Activated CD4-positive, alpha-beta T cell treated with anti-CD3 and anti-CD28 coated beads for 1 hour (primary cell): ENCODE results near the gene SAMMSON.

Experiments used
- DNase-seq: peaks from one replicate; pipeline ENCODE4 v3.0.0-alpha.2; 2020

SAMMSON gene

DNA sequence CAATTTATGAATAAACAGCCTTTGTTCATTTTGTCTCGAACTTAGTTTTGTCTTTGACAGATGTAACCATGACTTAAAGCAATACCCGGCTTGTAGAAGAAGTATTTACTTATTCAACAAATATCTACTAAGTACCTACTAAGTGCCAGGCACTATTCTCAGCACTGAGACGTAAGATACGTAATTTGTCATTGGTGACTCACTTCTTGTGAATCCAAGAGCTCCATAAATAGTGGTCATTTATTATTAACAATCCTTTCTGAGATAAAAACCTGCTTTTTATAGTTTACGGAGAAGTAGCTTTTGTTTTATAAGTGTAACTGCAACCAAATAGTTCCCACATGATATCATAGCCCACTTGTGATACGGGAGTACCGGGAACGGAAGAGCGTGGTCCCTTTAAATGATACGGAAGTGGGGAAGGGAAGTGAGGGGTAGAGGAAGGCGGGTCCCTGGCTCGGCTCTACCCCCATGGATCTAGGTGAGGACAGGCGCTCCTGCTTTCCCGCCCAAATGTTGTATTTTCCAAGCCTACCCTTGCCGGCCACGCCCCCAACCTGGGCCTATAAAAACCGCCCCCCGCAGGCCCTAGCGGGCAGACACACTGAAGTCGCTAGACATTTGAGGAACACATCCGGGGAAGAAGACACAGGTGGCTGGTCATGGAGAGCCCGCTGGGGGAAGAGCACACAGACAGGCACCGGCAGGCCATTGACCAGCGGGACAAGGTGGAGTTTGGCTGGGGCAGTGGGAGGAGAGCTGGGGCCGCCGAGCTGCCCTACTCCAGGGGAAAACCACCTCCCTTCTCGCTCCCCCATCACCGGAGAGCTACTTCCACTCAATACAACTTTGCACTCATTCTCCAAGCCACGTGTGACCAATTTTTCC, at the start of gene SAMMSON:
Gene SAMMSON, plus strand, starts transcription at position 594 of the 888 bp plus-strand sequence.
- no peak for DNase-seq

DNA sequence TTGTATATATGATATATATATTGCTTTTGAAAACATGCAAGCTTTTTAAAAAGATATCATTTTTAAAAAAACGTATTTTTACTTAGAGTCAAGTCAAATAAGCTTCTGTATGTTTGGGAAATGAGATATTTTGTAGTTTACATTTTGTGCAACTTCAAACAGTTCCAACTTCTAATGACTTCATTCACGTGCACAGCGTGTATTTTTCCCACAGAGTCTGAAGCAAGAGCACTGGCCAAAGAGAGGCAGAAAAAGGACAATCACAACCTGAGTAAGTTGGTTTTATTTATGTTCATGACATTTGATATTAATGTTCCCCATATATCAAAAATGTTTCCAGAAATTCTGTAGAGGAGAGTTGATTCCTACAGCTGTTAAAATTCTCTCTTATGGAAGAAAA, 47.9 kb upstream of the SAMMSON start:
- no peak for DNase-seq

DNA sequence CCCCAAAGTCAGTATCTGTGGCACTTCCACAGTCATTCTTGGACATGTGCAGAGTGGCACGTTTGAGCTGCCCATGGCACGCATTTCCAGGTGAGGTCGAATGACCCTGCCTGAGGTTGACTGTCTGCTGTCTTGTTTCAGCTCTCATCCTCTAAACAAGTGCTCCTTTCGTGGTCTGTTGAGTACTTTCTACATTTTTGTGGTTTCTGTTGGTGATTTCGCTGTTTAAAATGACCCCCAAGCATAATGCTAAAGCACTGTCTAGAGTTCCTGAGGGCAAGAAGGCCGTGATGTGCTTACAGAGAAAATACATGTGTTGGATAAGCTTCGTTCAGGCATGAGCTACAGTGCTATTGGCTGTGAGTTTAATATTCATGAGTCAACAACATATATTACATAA, 40.0 kb upstream of the SAMMSON start:
- DNase-seq: no peak

GRCh38 chr3:69961706-69962439, 37.7 kb upstream of the SAMMSON start:
- DNase-seq: no peak

GRCh38 chr3:69963643-69964042, 35.9 kb upstream of the SAMMSON start:
- no peak for DNase-seq

DNA sequence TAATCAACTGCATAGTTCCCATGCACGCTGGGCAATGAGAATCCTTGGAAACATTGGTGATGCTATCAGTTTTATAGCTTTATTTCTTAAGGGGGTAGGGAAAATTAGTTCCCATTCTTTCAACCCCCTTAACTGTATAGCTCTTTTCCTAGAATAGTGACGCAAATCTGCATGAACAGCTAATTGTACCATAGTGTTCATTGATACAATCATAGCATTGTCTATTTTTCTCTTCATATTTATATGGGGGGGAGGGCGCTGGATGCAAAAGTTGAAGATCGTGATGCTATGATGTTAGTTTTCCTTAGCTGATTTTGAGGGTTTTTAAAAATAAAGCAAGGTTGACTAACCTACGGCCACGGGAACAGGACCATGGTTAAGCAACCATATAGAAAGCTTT, 32.4 kb upstream of the SAMMSON start:
- DNase-seq: no peak

DNA sequence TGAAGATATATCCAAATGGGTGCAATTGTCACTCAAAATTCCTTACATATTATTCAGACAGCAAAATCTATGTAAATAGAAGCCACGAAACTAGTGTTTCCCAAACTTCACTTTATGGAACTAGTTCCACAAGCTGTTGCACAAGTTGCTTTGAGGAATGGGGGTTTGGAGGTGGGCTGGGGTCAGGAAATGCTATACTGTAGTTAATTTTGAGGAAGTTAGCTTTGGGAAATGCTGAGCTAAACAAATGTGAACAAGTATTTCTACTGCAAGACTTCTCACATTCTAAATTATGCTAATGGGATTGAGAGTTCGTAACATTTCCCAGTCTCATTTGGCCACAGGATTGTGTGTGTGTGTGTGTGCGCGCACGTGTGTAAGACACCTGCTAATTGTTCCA, 28.7 kb upstream of the SAMMSON start:
- DNase-seq: no peak

DNA sequence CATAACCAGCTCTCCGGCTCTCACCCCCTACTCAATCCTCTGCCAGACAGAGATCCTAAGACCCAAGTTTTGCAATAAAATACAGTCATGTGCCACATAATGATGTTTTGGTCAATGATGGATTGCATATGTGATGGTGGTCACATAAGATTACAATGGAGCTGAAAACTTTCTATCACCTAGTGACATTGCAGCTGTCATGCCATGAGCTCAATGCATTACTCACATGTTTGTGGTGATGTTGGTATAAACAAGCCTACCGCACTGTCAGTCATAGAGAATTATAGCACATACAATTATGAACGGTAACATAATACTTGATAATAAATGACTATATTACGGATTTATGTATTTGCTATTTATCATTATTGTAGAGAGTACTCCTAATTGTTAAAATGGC, 26.9 kb upstream of the SAMMSON start:
- DNase-seq: no peak

GRCh38 chr3:69976021-69976420, 23.5 kb upstream of the SAMMSON start:
- DNase-seq: no peak

DNA sequence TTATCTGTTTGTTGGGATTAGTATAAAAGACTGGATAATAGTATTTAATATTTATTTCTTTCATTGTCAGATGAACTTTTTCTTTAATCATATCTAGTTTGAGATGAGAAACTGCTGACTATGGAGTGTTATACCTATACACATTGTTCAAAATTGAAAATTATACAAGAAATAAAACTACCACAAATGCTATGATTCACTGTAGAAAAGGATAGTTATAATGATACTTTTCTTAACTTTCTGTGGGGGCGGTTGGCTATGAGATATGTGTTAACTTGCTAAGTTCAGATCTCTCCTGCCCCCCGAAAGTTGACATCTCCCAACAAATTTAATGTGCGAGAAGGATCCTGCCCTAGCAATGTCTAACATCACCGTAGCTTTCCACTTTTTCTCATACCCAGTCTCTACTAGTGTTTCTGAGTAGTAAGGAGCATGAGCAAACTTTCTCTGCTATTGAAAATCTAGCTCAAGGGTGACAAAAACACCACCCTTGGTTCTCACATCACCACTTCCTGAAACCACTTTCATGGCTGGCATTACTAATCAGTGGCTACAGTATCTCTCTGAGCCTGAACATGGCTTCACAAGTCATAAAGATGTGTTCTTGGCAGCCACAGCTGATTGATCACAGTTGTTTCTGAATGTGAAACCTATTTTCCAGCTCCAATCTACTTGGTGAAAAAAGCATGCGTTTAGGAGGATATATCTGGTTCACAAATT, 15.8 kb upstream of the SAMMSON start:
- DNase-seq: no peak

DNA sequence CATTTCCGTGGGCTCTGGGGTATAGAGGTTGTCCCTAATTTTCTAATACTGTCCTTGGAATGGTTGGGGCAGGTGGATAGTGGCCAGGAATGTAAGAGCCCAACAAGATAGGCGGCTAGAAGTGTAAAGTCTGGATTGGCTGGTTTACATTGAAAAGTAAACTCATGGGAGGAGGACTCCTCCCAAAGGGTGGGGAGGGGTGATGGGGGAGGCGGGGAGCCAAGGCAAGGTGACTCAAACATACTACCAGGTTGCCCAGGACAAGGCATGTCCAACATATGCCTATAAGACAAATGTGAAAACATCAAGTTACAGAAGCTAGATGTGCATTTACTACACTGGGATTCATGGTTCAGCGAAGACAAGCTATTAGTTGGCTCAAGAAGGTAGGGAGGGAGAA, 14.3 kb upstream of the SAMMSON start:
- no peak for DNase-seq

DNA sequence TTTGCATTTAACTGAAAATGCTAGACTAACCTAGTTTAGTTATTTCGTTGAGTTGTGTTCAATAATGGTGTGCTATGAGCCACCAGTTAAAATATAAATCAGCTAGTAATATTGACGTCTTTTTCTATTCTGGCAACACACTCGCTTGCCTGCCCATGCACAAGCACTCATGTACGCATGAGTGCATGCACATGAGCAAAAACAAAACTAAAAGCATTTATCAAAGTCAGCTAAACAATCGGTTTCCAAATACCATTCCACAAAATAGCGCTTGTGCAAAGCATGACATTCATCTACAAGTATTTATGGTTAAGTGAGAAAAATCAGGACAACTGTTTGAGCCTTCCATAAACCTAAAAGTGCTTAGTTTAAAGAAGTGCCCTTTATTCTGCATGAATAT, 13.1 kb upstream of the SAMMSON start:
- DNase-seq: no peak

GRCh38 chr3:69987833-69988232, 11.7 kb upstream of the SAMMSON start:
- DNase-seq: no peak

- no peak for DNase-seq
These were observed 5.8 kb upstream of the SAMMSON start for GRCh38 chr3:69993757-69994156.

DNA sequence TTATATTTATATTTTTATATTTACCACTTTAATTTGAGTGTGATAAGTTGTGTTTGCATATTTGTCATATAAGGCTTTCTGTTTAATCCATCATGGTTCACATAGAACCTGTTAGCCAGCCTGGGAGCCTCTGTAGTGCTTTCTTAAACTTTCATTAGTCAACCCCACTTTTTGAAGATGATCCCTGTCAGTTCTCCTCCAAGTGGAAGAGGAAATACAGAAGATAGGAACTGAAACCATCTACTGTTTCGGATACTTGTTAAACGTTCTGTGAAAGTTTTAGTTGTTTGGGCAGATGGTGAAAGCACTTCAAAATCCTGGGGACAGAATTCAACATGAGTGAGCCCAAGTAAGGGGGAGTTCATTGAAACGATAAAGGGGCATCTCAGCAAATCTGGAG, 4.6 kb upstream of the SAMMSON start:
- DNase-seq: no peak

DNA sequence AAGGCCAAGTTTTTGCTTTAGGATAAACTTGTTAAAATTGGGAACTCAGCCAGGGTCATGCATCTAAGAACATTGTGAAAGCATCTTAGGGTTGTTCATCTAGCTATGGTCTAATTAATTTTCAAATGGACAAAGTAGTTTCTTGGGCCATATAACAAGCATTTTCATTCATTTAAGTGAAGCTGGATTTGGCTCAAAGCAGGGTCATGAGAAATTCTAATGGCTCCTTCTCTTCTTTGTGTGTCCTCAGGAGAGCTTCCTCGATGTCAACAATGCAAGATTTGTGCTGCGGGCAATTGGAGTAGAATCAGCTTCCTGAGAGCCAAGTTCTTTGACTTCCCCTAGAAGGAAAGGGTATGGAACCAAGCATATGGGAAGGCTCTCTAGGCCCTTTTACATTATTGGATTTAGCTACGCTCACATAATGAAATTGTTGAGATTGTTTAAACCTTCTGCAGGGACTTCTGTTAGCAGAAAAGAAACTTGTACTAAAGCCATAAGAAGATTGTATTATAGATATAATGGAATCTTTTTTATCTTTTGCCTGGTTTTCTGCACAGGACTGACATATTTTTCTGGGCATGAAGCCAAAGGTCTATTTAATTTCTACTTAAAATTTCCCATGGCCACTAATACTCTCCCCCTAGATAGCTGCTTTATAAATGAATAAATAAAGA, 1.8 kb upstream of the SAMMSON start:
- DNase-seq: no peak

- DNase-seq: no peak
These were observed 784 bp upstream of the SAMMSON start for GRCh38 chr3:69998759-69999139.

DNA sequence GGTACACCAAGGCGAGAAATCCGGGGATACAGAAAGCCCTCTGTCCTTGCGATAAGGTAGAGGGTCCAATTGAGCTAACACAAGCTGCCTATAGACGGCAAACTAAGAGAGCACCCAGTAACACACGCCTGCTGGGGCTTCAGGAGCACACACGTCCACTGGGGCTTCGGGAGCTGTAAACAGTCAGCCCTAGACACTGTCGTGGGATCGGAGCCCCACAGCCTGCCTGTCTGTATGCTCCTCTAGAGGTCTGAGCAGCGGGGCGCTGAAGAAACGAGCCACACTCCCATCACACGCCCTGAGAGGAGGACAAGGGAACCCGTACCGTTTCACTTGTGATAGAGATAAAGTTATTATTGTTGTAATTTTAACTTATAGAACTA, 486 bp downstream of the SAMMSON start:
- DNase-seq: no peak

DNA sequence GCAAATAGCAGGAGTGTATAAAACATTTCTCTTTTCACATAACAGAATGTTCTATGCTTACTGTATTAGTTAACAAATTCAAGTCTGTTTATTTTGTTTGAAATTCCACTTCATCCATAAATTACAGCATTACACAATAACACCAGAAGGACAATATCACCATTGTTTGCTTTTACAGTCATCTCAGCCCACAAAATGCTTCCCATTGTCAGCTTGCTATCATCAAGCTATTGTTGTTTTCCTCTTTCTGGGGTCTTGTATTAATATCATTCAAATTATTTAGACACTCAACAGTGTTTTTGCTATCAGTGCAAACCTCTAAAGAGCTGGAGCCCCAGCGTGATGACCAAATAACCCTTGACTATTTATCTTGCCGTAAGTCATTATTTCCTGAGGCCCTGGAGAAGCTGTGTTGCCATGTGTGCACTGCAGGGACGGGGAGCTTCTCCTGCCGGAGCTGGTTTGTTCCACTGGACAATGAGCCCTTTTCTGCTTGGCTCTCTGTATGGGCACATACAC, 1.1 kb downstream of the SAMMSON start:
- no peak for DNase-seq

GRCh38 chr3:70003119-70003518, 3.6 kb downstream of the SAMMSON start:
- DNase-seq: no peak

- DNase-seq: no peak
These were observed 6.6 kb downstream of the SAMMSON start for GRCh38 chr3:70006089-70006488.

- no peak for DNase-seq
These were observed 10.8 kb downstream of the SAMMSON start for GRCh38 chr3:70010346-70010745.

- no peak for DNase-seq
These were observed 12.0 kb downstream of the SAMMSON start for GRCh38 chr3:70011582-70011981.
